ENCODE results near the gene CFAP65.

CFAP65 gene

DNA sequence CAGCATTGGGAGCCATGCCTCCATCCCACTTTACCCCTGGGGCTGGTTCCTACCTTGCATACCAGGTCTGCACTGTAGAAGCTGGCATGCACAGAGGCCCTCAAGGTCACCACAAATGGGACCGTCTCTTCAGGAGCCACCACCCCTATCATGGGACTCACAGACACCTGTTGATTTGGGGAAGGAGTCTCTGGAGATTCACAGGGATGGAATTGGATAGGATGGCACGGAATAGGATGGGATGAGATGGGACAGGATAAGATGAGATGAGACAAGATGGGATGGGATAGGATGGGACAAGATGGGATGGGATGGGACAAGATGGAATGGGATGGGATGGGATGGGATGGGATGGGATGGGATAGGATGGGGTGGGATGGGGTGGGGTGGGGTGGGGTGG lies 32.0 kb downstream of the CFAP65 start:
- no peak overlapping the region for H3K4me3 ChIP-seq (ENCODE audit: low read depth, low read length)
- TF ChIP-seq, protein P1, sequence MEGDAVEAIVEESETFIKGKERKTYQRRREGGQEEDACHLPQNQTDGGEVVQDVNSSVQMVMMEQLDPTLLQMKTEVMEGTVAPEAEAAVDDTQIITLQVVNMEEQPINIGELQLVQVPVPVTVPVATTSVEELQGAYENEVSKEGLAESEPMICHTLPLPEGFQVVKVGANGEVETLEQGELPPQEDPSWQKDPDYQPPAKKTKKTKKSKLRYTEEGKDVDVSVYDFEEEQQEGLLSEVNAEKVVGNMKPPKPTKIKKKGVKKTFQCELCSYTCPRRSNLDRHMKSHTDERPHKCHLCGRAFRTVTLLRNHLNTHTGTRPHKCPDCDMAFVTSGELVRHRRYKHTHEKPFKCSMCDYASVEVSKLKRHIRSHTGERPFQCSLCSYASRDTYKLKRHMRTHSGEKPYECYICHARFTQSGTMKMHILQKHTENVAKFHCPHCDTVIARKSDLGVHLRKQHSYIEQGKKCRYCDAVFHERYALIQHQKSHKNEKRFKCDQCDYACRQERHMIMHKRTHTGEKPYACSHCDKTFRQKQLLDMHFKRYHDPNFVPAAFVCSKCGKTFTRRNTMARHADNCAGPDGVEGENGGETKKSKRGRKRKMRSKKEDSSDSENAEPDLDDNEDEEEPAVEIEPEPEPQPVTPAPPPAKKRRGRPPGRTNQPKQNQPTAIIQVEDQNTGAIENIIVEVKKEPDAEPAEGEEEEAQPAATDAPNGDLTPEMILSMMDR (IDR thresholded peaks at IDR 0.05; ENCODE audit: low read depth, low read length): no peak
- in situ Hi-C loops (cut with HindIII; ENCODE audit: low sequenced_read_pairs): no loop called here
- DNase-seq (ENCODE audit: low read depth, low spot score): no peak

DNA sequence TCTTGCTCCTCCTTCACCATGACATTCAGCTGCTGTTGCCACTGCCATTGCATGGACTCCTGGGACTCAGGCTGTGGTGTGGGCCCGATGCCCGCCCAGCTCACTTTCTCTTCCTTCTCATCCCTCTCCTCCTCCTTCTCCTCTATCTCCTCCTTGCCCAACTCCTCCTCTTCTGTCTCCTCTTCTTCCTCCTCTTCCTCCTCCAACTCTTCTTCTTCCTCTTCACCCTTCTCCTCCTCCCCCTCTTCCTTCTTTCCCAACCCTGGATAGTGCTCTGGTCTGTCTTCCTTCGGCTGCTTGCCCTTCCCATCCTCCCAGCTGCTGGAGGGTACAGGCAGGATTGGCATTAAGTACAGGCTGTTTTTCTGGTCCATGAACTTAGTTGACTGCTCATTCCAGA lies 37.3 kb downstream of the CFAP65 start:
- H3K4me3 ChIP-seq (ENCODE audit: low read depth, low read length): no peak overlapping the region
- DNase-seq (ENCODE audit: low read depth, low spot score): no peak
- TF ChIP-seq, protein P1 (IDR thresholded peaks at IDR 0.05; ENCODE audit: low read depth, low read length): no peak
- in situ Hi-C loops (cut with HindIII; ENCODE audit: low sequenced_read_pairs): no loop called here

DNA sequence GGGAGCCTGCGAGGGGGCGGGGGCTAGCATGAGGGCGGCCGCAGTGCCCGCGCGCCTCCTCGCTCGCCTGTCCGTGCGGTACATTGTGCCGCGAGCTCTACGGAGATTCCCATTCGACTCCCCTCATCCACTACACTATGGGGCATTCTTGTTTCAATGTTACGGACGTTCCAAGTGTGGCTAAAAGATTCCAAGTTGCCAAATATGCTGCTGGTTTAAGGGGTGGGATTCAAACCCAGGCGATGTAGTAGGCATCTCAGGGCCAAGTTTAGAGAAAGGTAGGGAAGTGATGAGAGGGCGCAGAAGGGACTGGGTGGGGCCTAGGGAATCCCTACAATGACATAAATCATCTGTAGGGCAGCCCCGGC lies 38.1 kb downstream of the CFAP65 start:
- TF ChIP-seq, protein P1 (IDR thresholded peaks at IDR 0.05; ENCODE audit: low read depth, low read length): no peak
- in situ Hi-C loops (cut with HindIII; ENCODE audit: low sequenced_read_pairs): no loop called here
- H3K4me3 ChIP-seq (ENCODE audit: low read depth, low read length): no peak overlapping the region
- DNase-seq (ENCODE audit: low read depth, low spot score): no peak

DNA sequence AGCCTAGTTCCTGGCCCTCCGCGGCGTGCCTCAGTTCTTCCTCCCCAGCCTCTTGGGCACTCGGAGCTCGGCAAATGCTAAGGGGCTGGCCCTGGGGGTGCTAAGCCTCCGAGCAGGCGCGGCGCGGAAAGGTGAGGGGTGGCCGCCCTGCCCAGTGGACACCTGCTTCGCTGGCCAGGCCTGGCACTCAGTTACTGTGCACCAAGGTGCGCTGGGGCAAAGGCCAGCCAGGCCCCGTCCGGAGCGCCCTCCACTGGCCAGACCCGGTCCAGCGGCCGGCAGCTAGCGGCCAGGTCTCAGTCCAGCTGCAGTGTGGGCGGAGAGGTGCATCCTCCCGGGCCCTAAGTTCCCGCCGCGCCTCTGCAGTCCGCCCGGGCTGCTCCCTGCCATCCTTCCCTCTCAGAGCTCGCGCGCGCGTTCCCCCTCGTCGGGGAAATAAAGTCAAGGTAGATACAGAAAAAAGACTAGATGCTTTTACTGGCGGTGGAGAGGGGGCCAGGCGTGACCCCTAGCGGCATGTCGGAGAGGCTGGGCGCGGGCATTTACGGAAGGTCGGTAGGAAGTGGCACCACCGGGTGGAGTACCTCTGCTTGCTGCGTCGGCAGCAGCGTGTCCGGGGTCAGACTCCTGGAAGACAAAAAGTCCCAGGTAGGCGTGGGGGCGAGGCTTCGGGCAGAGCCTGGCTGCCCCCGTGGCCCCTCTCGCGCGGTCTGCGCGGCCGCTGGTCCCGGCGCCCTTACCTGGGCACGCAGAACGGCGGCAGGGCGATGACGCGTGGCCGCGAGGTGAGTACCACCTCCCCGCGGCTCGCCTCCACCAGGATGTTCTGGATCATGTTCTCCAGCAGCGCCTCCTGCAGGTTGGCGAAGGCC lies 38.7 kb downstream of the CFAP65 start:
- TF ChIP-seq, protein P1 (IDR thresholded peaks at IDR 0.05; ENCODE audit: low read depth, low read length): peak; percentile 34

DNA sequence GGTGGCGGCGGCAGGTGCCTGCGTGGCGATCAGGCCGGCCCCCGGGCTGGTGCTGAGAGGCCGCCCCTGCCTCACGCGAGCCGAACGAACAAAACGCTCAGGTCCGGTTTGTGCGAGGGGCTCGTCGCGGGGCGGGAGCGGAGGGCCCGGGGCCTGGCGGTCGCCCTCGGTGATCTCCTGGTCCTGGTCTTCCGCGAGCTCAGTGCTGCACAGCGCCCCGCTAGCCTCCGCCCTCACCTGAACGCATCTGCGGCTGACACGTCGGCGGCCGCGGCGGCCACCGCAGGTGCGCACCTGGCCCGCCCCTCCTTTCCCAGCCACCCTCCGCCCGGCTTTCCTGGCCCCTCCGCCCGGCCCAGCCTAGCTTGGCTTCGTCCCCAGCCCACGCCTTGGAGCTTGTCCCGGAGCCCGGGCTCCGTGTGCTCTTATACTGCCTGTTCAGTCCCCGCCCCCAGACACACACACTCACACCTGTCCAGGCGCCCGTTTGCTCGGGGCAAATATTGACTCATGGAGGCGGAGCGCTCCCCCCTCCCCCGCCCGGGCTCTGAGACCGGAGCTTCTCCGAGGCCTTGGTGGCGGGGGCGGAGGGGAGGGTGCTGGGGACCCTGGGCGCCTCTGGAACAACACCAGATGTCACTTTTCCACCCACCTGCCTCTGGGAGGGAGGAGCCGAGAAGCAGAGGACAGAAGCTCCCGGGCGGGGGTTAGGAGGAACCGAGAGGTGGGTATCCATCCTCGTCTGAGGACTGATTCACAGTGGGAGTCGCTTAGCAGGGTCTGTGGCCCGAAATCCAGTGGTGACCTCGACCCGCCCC lies 39.5 kb downstream of the CFAP65 start:
- no peak overlapping the region for H3K4me3 ChIP-seq (ENCODE audit: low read depth, low read length)
- no peak for DNase-seq (ENCODE audit: low read depth, low spot score)

More for the DNA sequence above, 38.7 kb downstream of the CFAP65 start:
- DNase-seq (ENCODE audit: low read depth, low spot score): no peak
- in situ Hi-C loops (cut with HindIII; ENCODE audit: low sequenced_read_pairs): no loop called here
- no peak overlapping the region for H3K4me3 ChIP-seq (ENCODE audit: low read depth, low read length)

DNA sequence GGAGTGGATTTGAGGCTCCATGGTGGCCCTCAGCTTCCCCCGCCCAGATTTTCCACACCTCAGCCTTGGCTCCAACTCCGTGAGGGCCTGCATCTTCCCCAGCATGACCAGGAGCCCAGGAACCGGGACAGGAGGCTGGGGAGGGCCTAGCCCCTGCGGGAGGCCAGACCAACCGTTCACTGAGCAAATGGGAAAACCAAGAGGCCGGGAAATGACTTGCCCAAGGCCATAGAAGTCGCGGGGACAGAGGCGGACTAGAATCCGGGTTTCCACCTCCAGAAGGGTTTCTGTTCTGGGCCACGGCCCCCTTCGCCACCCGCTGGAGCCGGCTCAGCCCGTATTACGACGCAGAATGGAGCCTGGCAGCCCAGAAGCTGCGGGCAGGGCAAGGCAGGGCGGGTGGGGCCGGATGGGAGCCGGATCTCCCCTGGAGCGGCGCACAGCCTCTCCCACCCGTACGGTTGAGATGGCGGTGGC lies 40.2 kb downstream of the CFAP65 start:
- in situ Hi-C loops (cut with HindIII; ENCODE audit: low sequenced_read_pairs): no loop called here
- no peak for DNase-seq (ENCODE audit: low read depth, low spot score)

More for the DNA sequence above, 39.5 kb downstream of the CFAP65 start:
- TF ChIP-seq, protein P1 (IDR thresholded peaks at IDR 0.05; ENCODE audit: low read depth, low read length): no peak
- in situ Hi-C loops (cut with HindIII; ENCODE audit: low sequenced_read_pairs): no loop called here

More for the DNA sequence above, 40.2 kb downstream of the CFAP65 start:
- TF ChIP-seq, protein P1 (IDR thresholded peaks at IDR 0.05; ENCODE audit: low read depth, low read length): no peak
- H3K4me3 ChIP-seq (ENCODE audit: low read depth, low read length): no peak overlapping the region

All from astrocyte of the spinal cord (primary cell).